Stimulated activated CD8-positive, alpha-beta memory T cell treated with anti-CD3 and anti-CD28 coated beads, Interleukin-15, amount 100 ng/mL, for 4 hours (primary cell): ENCODE data around the gene SSTR5.
A peak's percentile ranks its signal among the peaks of the same experiment; 100 is the strongest.

Experiments used
- DNase-seq, 2 donors: peaks; one replicate each; pipeline ENCODE4 v3.0.0-alpha.2; 2020; ENCODE audit warnings: low read depth in 2 of 2

The SSTR5 gene

DNA sequence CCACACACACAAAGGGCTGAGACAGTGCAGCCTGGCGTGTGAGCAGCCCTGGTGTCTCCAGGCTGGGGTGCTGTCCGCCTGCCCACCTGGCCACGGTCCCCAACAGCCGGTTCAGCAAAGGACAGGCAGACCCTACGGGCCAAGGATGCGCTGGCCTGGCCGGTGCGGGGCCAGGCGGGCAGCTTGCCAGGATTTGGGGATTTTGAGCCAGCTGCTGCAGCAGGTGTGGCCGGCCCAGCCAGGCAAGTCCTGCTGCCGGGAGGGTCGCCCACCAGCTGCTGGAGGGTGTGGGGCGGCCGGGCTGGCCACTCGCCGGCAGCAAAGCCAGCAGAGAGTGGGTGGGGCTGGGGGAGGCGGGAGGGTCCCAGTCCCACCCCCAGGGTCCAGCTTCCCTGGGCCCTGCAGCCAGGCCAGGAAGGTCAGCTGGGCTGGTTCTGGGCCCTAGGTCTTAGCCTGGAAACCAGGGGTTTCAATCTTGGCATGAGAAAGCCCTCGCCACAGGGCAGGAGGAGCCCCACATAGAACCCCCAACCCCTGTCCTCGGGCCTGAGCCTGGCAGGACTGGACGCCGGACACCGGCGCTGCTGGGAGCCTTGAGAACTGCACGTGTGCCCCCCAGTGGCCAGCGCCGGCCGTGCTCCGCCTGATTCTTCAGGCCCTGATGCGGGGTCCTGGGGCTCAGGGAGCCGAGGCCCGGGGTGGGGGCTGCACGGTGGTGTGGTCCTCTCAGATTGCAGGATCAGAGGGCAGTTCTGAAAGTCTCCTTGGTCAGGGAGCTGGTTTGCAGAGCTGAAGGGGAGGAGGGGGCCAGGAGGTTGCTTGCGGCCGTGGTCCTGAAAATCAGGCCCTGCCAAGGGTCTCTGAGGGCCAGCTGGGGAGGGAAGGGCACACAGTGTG lies 17.6 kb upstream of the SSTR5 start:
- DNase-seq, result no peak

DNA sequence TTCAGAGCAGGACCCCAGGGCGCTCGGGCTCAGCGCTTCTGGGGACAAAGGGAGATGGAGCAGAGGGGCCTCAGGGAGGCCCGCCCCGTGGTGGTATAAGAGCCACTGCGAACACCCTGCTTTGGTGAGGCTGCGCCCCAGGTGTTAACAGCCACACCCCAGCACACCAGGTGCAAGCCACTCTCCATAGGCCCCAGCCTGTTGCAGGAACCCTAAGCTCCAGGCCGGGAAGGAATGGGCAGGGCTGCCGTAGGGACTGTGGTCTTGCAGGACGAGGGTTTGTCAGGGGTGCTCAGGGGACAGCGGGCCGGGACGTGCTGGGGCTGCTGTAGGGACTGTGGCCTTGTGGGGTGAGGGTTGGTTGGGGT lies 17.0 kb upstream of the SSTR5 start:
- DNase-seq, result no peak

DNA sequence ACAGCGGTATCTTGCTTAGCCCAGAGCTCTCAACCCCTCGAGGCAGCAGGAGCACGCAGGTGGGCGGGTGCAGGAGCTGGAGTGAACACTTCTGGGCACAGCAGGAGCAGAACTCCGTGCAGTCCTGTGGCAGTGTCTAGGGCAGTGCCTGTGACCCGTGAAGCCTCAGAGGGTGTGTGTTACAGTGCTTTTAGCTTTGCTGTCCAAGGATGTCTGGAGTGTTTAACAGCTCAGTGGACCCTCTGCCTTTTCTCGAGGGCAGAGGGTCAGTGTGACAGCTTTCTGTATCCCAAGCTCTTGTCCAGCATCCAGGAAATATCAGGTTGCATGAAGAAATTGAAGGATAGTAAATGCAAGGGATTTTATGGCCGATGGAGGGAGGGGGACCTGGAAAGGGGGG lies 16.4 kb upstream of the SSTR5 start:
- DNase-seq, result no peak

DNA sequence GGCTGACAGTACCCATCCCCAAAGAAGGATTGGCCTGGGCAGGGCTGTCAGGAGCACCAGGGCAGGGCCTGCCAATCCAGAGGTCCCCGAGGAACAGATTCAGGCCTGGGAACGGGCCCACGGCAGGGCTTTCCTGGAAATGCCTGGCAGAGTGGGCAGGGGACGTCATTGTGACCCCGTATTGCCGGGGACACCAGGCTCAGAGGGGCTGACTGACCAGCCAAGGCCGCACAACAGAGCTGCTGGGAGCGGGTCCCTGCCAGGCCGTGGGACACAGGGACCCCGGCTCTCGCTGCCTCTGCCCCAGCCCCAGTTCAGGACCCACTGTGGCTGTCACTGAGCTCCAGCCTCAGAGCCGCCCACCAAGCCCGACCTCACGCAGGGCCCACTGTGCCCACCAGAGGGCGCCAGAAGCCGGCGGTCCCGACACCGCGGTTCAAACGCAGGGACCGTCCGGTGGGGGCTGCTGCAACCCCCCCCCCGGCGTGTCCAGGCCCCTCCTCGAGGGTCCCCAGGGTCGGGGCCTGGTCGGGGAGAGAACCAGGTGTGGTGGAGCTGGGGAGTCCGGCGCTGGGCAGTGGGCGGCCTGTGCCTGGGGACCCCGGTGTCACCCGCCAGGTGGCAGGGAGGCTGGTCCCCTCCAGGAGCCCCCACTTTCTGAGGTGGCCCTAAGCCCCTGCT lies 15.2 kb upstream of the SSTR5 start:
- peak; percentile 29 to 39 for DNase-seq

DNA sequence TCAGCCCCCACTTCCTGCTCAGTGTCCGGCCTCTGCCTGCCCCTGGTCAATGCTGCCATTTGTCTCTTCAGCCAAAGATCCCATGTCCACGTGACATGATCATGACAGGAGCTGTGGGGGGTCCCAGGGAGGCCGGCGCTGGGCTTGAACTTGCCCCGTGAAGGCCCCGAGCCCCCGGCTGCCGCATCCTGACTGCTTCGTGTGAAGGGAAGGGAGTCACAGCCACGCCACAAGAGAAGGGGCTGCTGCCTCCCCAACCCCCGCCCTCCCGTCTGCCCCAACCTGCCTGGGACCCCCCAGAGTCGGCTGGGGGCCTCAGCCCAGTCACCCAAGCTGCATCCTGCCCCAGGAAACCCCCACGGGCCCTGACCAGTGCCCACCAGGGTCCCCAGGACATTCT lies 14.3 kb upstream of the SSTR5 start:
- DNase-seq, result no peak

DNA sequence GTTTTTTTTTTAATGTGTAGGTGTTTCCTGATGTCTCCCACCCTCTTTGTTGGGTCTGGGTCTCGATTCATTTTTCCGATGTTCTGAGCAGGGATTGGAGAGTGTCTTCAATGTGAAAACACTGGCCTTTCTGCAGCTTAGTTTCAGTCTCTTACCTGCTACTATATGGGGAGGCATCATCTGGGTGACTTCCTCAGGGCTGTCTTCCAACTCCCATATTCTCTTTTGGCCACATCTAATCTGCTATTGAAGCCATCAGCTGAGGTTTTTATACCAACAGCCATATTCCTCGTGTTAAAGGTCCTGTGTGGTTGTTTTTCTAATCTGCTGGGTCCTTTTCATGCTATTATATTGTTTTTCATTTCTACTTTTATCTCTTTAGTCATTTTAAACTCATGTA lies 13.2 kb upstream of the SSTR5 start:
- no peak for DNase-seq

DNA sequence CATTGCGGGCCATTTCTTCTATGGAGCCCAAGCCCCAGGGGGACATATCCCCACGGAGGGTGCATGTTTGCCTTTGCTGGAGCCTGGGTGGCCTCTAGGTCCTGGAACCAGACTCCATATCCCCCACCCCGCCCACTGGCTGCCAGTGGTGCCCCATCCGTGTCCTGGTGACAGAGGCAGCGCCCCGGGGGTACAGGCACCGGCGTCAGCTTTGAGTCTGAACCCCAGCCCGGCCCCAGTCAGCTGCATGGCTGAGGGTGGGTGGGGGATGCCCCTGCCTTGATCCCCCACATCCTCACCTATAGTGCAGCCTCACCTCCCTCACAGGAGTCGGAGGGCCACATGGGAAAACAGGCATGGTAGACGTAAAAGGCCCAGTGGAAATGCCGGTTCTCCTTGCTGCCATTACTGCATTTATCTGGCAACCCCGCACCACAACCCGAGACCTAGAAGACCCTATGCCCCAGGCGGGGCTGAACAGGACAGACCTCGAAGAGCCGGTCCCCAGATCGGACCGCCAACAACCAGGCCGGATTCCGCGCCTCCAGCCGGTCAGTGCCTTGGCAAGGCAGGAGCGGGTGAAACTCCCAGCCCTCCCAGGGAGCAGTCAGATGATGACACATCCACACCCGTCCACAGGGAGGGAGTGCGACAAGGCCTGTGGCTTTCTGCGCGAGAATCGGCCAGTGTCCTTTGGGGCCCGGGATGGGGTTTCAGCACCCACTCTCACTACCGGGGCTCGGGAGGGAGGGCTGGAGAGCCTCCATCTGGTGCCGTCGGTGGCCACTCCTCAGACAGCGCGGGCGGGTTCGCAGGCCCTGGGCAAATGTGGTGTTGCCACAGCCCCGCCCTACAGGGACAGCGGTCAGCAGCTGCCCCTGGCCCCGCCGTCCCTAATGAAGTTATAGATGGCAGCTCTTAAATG lies 11.9 kb upstream of the SSTR5 start:
- DNase-seq, result no peak

DNA sequence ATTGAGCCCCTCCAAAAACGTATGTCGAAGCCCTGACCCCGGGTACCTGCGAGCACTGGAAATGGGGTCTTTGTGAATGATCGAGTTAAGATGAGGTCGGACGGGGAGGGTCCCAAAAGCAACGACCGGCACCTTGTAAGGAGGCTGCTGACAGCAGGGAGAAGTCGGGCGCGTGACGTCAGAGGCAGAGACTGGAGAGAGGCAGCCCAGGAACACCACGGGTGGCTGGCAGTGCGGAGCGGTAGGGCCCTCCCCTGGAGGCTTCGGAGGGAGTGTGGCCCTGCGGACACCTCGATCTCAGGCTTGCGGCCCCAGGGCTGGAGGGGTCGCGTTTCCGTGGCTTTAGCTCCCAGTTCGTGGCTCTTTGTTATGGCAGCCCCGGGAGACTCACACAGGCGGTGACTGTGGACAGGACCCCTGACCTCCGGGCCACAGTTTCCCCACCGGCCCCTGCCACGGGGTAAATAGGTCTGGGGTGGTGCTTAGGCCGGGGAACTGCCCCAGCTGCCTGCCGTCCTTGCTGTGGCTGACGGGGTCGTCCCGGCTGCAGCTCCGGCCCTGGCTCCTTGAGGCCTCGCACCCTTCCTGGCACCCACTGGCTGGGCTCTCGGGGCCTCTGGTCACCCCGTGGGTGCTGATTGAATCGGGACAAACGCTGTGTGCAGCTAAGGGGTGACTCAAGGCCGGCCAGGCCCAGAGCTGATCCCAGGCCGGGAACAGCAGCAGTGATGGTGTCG lies 10.6 kb upstream of the SSTR5 start:
- DNase-seq, result no peak

DNA sequence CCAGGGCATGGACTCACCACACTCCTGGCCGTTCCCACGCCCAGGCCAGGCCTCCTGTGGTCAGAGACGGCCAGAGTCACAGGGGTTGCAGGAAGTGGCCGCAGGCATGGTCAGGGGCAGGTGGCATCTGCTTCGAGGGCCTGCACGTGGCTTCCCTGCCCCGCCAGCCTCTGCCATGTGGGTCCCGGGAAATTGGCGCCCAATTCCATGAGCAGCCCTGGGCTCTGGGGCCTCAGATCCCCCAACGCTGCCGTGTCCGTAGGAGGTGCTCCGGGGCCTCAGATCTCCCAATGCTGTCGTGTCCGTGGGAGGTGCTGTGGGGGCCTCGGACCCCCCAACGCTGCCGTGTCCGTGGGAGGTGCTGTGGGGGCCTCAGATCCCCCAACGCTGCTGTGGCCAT lies 9.7 kb upstream of the SSTR5 start:
- no peak for DNase-seq

DNA sequence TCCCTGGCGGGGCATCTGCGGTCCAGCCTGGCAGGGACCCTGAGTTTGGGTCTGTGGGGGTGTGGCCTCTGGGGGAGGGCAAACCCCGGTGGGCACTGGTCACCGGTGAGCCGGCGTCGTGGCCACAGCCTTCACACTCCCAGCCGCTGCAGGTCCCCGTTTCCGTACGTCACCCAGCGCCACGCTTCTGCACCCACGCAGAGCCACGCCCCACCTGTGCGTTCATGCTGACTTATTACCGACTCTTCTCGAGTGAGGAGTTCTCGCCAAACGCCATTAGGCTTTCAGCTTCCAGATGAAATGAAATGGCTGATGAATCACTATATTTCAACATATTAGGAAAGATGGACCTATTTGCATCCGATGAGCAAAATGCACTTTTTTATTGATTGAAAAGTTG lies 8.8 kb upstream of the SSTR5 start:
- DNase-seq, result no peak

DNA sequence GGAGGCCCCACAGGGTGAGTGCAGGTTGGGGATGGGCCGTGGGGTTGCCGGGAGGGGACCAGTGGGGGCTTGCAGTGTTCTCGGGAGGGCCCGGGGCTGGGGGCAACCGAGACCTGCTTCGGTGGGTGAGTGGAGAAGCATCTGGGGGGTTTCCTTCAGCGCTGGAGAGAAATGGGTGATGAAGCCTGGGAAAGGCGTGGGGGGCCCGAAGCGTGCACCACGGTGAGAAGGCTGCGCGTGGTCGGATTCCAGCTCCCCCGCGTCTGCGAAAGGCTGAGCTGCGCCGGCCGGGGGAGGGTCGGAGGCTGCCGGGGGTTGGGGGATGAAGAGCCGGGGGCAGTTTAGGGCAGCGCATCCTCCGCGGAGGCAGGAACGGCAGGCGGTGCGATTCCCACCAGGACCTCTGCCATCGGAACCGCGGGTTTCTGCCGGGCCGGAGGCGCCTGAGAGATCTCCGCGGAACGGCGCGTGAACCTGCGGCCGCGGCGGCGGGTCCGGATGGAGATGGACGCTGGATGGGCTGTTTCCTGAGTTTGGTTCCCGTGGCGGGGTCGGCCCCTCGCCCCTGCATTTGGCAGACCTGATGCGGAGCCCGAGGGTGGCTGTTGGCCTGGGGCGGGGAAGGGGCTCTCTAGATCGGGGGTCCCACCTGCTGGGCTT lies 6.9 kb upstream of the SSTR5 start:
- no peak for DNase-seq

DNA sequence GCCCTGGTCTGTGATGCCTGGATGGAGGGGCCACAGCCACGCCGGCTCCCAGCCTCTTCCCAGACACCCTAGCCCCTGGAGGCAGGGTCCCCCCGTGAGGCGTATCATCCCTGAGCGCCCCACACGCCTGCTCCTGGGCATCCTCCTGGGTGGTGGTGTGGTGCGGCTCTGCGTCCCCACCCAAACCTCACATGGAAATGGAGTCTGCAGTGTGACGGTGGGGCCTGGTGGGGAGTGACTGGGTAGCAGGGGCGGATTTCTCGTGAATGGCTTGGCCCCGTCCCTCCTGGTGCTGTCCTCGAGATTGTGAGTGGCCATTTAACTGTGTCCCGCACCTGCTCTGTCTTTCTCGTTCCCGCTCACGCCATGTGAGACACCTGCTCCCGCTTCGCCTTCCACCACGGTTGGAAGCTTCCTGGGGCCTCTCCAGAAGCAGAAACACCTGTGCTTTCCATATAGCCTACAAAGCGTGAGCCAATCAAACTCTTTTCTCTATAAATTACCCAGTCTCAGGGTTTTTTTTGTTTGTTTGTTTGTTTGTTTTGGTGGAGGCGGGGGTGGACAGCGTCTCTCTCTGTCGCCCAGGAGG lies 5.9 kb upstream of the SSTR5 start:
- DNase-seq, result no peak

DNA sequence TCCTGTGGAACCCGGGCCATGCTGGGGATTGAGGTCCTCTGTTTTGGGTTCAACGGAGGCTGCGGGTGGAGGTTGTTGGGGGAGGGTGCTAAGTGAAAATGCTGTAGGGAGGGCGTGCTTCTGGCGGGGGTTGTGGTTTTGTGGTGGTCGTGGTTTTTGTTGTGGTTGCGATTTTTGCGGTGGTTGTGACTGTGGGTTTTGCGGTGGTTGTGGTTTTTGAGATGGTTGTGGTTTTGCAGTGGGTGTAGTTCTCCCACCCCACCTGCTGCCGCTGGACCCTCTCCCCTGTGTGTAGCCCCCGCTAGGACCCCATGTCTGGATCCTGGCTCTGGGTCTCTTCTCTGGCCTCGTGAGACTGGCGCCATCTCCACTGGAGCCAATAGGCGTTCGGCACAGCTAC lies 4.9 kb upstream of the SSTR5 start:
- DNase-seq, result no peak

DNA sequence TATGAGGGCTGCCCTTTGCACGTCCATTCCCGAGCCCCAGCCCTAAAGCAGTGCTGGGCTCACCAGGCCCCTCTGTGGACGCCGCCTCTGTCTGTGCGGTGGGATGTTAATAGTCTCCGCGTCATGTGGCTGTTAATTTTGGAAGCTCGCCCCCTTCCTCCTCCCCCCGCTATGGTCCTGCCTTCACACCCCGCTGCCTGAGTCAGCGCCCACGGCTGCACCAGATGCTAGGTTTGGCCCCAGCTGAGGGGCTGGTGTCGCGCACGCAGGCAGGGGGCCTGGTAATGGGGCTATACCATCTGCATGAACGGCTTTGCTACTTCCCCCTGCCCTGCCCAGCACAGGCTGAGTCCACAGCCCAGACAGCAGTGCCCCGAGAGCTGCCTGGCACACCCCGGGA lies 4.1 kb upstream of the SSTR5 start:
- no peak for DNase-seq

DNA sequence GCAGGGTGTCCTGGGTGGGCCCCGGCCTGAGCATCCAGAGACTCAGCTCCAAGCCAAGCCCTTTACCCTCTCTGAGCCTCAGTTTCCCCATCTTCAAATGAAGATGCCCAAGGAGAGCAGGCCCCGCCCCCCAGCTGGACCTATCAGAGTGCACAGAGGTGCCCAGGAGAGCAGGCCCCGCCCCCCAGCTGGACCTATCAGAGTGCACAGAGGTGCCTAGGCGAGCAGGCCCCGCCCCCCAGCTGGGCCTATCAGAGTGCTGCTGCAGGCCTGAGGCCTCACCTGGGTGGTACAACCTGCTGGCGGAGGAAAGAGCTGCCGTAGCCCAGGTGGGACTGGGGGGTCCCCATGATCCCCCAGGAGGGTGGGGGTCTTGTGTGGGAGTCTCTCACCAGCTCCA lies 3.4 kb upstream of the SSTR5 start:
- DNase-seq, result no peak

DNA sequence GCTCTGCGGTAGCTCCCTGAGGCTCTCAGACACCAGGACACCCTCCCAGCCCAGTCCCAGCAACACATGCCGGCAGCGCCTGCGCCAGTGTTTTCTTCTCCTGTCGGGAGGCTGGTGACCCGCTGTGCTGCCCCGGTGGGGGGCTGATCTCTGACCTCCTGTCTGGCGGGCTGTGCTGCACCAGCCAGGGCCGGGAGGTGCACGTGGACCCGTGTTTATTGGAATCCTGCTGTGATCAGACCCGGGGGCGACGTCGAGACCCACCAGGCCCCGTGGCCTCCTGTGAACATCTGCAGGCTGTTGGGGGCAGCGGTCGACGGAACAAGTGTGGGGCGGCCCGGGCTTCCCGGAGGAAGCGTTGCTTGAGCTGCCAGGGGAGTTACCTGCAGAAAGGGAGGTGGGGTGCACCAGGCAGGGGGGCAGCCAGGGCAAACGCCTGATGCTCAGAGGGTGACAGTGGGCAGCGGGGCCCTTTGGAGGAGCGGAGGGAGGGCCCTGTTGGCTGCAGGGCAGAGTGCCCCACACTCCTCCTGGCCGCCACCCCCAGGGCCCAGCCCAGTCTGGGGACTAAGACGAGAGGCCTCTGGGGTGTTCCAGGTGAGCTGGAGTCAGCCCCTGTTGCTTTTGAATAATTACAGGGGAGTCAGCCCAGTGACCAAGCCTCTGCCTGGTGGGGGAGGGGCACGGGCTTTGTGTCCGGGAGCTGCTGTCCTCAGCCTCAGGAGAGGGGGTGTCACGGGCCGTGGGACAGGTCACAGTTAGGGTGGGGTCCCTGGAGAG lies 2.3 kb upstream of the SSTR5 start:
- no peak for DNase-seq

DNA sequence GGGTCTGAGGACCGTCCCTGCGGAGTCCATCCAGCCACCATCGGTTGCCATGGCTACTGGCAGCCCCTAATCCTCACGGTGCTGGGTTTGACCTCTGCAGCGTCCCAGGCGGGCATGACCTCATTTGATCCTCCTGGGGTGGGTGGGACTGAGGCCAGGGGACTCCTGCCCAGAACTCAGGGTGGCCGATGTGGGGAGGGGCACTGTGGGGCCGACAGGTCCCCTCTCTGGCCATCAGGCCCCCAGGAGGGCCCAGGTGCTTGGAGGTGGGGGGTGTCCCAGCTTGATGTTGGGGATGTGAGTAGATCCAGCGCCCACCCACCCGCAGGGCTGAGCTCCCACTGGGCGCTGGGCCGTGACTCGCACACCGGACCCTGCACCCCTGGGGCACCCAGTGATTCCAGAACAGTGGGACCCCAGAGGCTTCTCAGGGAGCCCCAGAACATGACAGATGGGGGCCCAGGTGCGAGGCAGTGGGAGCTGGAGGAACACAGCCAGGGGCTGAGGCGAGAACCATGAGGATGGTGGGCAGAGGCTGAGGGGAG lies 1.6 kb upstream of the SSTR5 start:
- no peak for DNase-seq

DNA sequence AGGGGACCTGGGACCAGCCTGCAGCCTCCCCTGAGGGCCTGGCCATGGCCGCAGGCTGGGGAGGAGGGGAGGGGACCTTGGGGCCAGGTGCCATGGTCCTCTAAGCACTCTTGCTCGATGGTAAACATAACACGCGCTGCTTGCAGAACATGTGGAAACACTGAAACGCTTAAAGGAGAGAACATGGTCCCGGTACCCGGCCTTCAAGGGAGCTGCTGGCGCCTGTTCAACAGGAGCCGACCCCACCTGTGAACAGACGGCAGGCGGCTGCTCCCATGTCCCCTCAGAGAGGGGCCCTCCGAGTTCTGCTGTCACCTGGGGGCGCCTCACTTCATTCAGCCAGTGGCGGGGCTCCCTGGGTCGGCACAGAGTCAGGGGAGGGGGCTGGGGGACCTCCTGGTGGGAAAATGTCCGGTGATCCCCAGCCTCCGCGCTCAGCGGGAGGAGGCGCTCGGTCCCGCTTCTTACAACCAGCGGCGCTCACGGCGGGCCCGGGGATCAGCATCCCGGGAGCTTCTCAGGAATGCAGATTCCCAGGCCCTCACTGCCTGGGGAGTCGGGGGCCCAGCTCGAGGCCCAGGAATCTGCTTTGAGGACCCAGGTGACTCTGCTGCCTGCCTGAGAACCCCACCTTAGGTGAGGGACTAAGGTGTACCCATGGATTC lies 854 bp upstream of the SSTR5 start:
- no peak for DNase-seq

DNA sequence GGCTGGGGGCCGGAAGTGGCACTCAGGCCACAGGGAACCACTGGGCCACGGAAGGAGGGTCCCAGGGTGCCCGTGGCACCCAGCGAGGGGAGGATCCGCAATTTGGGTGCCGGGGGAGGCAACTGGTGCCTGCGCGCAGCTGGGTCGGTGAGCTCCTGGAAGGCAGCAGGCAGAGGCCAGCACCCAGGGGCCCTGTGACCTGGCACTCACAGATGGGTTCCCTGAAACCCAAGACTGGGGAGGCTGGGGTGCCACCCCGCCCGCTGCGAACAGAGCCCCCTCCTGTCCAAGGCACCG lies 663 bp downstream of the SSTR5 start:
- no peak for DNase-seq
